ENCODE measurements around the gene GPC5.

The GPC5 gene

GRCh38 chr13:91667486-91667885, 269.1 kb downstream of the GPC5 start:
- TF ChIP-seq POLR2AphosphoS5 (IDR thresholded peaks at IDR 0.05; ENCODE audit: low read depth, low read length) (no peak), REST (IDR thresholded peaks at IDR 0.05; ENCODE audit: insufficient read depth in 1 of 2, low read depth in 2 of 2, low read length in 2 of 2) (no peak), TAF1 (IDR thresholded peaks at IDR 0.05; ENCODE audit: borderline replicate concordance, insufficient read depth, low read length) (no peak), FOXP2 (optimal IDR thresholded peaks at IDR 0.05; ENCODE audit: borderline replicate concordance, extremely low read depth, extremely low read length, insufficient read depth) (no peak), SIN3A (IDR thresholded peaks at IDR 0.05; ENCODE audit: borderline replicate concordance, insufficient read depth, low read length) (no peak)

- TF ChIP-seq SIN3A (IDR thresholded peaks at IDR 0.05; ENCODE audit: borderline replicate concordance, insufficient read depth, low read length) = no peak
- no peak for TF ChIP-seq REST (IDR thresholded peaks at IDR 0.05; ENCODE audit: insufficient read depth in 1 of 2, low read depth in 2 of 2, low read length in 2 of 2)
- TF ChIP-seq TAF1 (IDR thresholded peaks at IDR 0.05; ENCODE audit: borderline replicate concordance, insufficient read depth, low read length) = no peak
- no peak for TF ChIP-seq FOXP2 (optimal IDR thresholded peaks at IDR 0.05; ENCODE audit: borderline replicate concordance, extremely low read depth, extremely low read length, insufficient read depth)
- TF ChIP-seq POLR2AphosphoS5 (IDR thresholded peaks at IDR 0.05; ENCODE audit: low read depth, low read length) = no peak
Measured at GRCh38 chr13:91668866-91669495, 270.6 kb downstream of the GPC5 start.

- TF ChIP-seq REST (IDR thresholded peaks at IDR 0.05; ENCODE audit: insufficient read depth in 1 of 2, low read depth in 2 of 2, low read length in 2 of 2) (no peak), POLR2AphosphoS5 (IDR thresholded peaks at IDR 0.05; ENCODE audit: low read depth, low read length) (no peak), TAF1 (IDR thresholded peaks at IDR 0.05; ENCODE audit: borderline replicate concordance, insufficient read depth, low read length) (no peak), SIN3A (IDR thresholded peaks at IDR 0.05; ENCODE audit: borderline replicate concordance, insufficient read depth, low read length) (no peak), FOXP2 (optimal IDR thresholded peaks at IDR 0.05; ENCODE audit: borderline replicate concordance, extremely low read depth, extremely low read length, insufficient read depth) (no peak)
Measured at GRCh38 chr13:91684746-91685145, 286.3 kb downstream of the GPC5 start.

- no peak for TF ChIP-seq TAF1 (IDR thresholded peaks at IDR 0.05; ENCODE audit: borderline replicate concordance, insufficient read depth, low read length)
- no peak for TF ChIP-seq SIN3A (IDR thresholded peaks at IDR 0.05; ENCODE audit: borderline replicate concordance, insufficient read depth, low read length)
Measured at GRCh38 chr13:91690944-91691343, 292.5 kb downstream of the GPC5 start.

GRCh38 chr13:91693466-91693865, 295.0 kb downstream of the GPC5 start:
- no peak for TF ChIP-seq POLR2AphosphoS5 (IDR thresholded peaks at IDR 0.05; ENCODE audit: low read depth, low read length)
- TF ChIP-seq SIN3A (IDR thresholded peaks at IDR 0.05; ENCODE audit: borderline replicate concordance, insufficient read depth, low read length) = no peak
- TF ChIP-seq REST (IDR thresholded peaks at IDR 0.05; ENCODE audit: insufficient read depth in 1 of 2, low read depth in 2 of 2, low read length in 2 of 2) = no peak
- TF ChIP-seq TAF1 (IDR thresholded peaks at IDR 0.05; ENCODE audit: borderline replicate concordance, insufficient read depth, low read length) = no peak
- no peak for TF ChIP-seq FOXP2 (optimal IDR thresholded peaks at IDR 0.05; ENCODE audit: borderline replicate concordance, extremely low read depth, extremely low read length, insufficient read depth)

Measured in PFSK-1 (cell line).